Activated T-helper 1 cell treated with Interleukin-2 at 50 U/mL for 16 hours (primary cell): ENCODE measurements around the gene BAIAP2.

Source experiments
- DNase-seq: peaks from one replicate; pipeline ENCODE4 v3.0.0-alpha.2; 2020; ENCODE audit warnings: low read depth

The BAIAP2 gene

DNA sequence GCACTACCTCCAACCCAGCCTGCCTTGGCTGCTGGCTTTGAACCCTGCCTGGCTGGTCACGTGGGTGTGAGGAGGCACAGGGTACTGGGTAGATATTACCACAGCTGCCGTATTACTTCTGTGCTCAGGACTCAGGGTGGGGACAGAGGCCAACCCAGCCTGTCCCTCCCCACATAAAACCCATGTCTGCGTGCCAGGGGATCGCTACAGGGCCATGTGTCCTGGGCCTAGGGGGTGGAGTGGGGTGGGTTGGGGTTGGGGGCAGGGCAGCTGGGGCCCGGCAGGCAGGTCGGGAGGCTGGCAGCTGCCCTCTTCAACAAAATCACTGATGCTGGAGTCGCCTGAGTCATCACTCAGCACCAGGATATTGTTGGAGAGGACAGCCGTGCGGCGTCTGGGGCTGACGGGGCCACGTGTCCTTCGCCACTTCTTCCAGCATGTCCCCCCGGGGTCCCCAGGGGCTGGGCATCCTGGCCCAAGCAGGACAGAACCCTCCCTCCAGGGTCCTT is 90.7 kb downstream of the BAIAP2 start:
- no peak for DNase-seq

DNA sequence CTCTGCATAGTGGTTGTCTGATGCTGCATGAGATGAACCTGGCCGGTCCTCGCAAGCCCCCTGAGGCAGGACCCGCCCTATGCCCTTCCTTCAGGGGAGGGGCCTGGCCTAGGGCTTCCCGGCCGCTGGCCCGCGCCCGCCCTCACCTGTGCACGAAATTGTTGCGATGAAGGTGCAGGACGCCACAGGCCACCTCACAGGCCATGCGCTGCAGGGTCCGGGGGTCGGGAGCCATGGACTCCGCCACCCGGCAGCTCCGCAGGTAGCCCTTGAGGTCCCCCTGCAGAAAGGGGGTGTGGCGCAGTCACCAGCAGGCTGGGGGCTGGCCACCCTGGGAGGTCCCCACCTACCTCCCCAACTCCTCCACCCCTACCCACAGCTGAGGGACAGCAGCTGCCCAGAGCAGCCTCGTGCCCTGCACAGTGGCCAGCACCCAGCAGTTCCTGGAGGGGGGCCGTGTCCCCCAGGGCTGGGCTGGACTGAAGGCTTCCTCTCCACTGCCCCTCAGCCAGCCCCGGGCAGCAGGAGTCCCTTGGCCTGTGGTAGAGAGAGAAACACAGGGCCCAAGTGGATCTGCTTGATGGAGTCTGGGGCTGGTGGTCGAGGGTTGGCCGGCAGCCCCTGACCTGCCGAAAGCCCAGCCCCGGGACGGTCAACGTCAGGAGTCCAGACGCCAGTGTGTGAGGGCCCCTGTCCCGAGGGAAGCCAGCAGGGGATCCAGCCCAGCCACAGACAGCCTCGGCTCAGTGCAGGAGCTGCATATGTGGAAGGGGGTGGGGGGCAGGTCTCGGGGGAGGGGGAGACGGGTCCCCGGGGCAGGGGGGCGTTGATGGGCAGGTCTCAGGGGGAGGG is 91.6 kb downstream of the BAIAP2 start:
- no peak for DNase-seq

- no peak for DNase-seq
These were observed 92.1 kb downstream of the BAIAP2 start for GRCh38 chr17:81127133-81127455.

DNA sequence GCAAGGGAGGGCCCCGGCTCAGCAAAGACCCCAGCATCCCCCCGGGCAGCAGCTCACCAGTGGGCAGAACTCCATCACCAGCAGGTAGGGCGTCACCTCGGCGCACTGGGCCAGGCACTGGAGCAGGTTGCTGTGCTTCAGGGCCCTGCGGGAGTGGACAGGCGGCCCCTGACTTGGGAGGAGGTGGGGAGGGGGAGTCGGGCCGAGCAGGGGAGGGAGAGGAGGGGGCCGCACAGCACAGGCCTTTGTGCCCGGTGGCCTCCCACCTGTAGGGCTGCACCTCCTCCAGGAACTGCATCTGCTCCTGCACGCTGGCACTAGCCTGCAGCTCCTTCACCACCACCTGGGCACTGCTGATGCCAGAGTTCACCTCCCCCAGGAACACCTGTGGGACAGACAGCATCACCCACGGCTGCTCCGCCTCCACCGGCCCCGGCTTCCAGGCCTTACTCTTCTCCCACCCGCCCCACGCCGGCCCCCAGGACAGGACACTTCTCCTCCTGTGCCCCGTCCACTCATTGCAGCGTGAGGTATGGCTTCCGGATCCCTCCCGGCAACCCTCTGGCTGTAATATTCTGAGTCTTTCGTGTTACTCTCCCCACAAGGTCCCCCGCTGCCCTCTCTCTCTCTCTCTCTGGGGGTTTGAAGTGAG is 92.7 kb downstream of the BAIAP2 start:
- no peak for DNase-seq

- DNase-seq = no peak
These were observed 93.4 kb downstream of the BAIAP2 start for GRCh38 chr17:81128338-81128737.

- DNase-seq = no peak
These were observed 93.8 kb downstream of the BAIAP2 start for GRCh38 chr17:81128774-81129173.

GRCh38 chr17:81129289-81129688 is 94.3 kb downstream of the BAIAP2 start:
- DNase-seq = no peak

DNA sequence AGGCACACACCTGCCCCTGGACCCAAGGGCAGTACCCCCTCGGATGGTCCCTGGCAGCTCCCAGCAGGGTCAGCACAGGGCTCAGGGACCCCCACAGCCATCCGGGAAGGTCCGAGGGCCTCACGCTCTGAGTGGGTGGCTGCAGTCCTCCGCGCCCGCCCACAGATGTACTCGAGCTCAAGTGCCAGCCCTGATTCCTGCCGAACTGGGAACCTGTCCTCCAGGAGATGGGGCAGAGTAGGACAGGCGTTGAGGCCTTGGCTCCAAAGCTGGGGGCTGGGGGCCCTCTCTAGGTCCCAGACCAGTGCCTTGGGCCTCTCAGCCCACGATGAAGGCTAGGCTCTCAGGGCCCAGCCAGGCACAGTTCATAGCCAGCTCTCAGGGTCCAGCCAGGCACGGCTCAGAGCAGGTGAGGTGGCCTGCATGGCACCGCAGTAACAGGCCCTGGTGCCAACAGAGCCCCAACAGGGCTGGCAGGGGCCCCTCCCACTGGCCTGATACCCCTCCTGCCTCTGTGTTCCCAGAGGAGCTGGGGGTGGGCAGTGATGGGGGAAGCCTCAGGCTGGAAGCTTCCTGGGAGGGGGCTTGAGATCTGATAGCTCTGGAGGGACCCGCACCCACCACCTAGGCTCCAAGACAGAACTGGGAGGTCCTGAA is 94.9 kb downstream of the BAIAP2 start:
- no peak for DNase-seq

DNA sequence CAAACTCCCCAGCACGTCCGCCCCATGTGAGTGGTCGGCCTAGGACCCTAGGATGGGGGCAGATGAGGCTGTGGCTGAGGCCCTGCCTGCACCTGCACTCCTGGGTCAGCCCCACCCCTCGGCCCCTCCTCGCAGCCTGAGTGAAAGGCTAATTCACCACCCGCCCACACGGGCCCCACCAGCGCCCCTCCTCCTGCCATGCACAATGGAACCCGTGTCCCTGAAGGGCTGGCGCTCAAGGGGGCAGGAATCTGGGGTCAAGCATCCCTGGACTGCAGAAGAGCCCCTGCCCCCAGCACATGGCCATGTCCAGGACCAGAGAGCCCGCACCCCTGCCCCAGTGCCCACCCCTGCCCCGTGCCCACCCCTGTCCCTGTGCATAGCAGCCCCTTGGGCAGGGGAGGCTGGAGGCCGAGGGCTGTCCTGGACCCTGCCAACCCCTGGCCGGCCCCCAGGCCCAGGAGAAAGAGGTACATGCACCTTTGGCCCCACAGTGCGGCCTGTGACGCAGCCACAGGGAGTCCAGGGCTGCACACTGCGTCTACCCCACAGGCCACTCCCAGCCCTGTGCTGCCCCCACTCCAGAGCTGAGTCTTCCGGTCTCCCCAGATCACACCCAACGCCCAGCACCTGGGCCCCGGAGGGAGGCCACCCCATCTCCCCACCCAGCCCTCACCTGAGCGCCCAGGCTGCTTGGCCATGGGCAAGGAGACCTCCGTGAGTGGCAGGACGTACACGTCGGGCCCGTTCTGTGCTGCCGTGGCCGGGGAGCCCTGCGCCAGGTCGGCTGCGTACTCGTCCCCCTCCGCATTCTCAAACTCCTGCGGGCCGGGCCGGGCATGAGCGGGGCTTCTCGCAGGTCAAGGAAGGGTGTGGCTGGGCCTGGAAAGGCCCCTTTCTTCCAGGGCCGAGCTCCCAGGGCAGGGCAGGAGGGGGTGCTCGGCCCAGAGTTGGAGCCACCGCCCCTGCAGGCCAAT is 95.7 kb downstream of the BAIAP2 start:
- DNase-seq = no peak

DNA sequence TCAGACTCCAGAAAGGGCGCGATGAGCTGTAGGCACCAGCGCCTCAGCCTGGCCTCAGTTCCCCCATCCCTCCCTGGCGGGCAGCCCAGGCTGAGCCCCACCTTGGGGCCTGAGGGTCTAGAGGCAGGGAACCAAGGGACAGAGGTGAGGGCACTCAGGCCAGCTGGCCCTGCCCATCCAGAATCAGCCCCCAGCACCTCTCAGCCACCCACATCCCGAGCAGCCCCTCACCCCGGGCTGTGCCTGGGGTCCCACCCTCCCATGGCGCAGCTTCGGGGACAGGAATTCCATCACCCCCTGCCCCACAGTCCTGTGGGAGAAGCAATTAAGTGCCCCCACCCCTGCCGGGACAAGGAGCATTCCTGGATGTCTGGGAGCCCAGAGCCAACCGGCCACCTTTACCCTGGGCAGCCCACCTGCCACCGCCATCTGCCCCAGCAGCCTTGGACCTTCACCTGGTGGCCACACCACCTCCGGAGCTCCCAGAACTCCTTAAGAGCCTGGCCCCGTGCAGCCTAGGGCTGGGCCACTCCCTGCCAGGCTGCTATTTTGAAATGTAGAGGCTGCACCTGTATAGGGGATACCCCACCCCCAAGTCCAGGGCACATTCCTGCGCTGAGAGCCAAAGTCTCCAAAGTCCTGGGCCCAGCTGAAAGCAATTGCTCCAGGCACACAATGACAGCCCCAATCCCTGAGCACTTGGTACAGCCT is 96.7 kb downstream of the BAIAP2 start:
- no peak for DNase-seq

GRCh38 chr17:81132197-81132540 is 97.2 kb downstream of the BAIAP2 start:
- no peak for DNase-seq

DNA sequence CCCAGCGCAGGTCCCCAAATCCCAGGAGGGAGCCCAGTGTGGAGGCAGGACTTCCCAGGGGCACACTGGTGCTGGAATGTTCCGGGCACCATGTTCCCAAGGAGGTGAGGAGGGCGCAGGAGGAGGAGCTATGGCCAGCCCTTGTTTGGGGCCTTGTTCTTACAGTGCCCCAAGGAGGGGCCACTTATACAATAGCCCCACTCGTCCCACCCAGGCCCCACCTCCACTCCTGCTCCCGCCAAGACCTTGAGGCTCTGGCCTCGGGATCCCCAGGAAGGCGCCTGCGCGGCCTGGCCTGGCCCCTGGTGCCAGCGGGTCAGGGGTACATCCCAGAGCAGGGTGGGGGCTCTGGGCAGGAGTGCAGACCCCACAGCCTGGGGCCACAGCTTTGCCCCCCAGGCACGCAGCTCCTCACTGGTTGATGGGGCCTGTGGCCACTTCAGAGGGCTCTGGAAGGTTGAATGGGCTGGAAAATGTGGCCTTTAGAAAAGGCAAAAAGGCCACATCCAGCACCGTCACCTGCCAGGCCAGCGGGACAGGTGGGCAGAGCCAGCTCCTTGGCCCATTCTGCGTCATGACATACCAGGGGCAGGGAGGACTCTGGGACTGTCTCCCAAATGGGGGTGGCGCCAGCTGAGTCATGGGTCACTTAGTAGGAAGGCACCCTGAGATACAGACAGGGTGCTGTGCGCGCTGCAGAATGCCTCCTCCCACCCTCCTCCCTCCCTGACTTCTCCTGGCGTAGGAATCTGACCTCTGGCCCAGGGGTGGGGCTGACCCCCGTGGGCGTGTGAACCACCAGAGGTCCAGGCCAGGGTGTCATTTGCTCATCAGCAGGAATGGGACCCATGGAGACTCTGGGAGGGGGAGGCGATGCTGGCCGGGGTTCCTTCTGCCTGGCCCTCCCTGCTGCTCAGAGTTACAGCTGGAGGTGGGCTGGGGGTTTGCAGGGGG is 98.1 kb downstream of the BAIAP2 start:
- no peak for DNase-seq

- DNase-seq = no peak
These were observed 99.3 kb downstream of the BAIAP2 start for GRCh38 chr17:81134064-81134781.

- DNase-seq = no peak
These were observed 100.7 kb downstream of the BAIAP2 start for GRCh38 chr17:81135505-81136278.

GRCh38 chr17:81136366-81136765 is 101.4 kb downstream of the BAIAP2 start:
- DNase-seq = no peak

- DNase-seq = no peak
These were observed 102.3 kb downstream of the BAIAP2 start for GRCh38 chr17:81137248-81137647.

DNA sequence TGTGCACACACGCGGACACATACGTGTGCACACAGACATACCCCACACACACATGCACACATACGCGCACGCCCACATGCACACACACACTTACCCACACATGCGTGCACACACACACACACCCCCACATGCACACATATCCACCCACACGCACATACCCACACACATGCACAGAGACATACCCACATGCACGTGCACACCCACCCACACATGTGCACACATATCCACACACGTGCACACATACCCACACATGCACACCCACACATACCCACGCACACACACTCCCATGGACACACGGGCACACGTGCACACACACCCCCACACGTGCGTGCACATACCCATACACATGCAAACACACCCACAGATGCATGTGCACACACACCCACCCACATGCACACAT is 103.1 kb downstream of the BAIAP2 start:
- no peak for DNase-seq

DNA sequence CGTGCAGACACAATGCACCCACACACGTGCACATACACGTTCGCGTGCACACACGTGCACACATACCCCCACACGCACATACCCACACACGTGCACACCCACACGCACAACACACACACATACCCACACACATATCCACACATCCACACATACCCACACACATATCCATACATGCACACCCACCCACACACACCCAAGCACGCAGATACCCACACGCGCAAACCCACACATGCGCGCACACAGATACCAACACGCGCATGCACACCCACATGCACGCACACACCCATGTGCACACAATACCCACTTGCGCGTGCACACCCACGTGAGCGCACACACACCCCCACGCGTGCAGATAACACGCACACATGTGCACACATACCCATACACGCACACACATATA is 103.5 kb downstream of the BAIAP2 start:
- DNase-seq = no peak

DNA sequence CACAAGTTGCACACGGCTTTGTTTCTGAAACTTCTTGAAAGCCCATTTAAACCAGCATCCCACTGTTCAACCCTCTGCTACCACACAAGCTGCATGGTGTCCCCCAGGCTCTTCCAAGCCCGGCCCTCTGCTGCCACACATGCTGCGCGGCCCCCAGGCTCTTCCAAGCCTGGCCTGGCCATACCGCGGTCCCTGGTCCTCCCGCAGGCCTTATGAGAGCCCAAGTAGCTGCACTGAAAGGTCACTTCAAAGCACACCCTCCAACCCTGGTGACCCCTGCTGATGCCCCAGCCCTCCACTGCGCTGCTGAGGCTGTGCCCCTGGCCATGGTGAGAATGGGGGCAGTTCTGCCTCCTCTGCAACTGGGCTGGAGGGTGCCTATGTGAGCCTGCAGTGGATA is 104.5 kb downstream of the BAIAP2 start:
- DNase-seq = no peak
